HS-27A (cell line): ENCODE data around the gene ADAMTS17.

Experiments used
- DNase-seq: peaks from one replicate; pipeline ENCODE4 v3.0.0-alpha.2; 2012; ENCODE audit warnings: low read depth, missing footprints

The ADAMTS17 gene

DNA sequence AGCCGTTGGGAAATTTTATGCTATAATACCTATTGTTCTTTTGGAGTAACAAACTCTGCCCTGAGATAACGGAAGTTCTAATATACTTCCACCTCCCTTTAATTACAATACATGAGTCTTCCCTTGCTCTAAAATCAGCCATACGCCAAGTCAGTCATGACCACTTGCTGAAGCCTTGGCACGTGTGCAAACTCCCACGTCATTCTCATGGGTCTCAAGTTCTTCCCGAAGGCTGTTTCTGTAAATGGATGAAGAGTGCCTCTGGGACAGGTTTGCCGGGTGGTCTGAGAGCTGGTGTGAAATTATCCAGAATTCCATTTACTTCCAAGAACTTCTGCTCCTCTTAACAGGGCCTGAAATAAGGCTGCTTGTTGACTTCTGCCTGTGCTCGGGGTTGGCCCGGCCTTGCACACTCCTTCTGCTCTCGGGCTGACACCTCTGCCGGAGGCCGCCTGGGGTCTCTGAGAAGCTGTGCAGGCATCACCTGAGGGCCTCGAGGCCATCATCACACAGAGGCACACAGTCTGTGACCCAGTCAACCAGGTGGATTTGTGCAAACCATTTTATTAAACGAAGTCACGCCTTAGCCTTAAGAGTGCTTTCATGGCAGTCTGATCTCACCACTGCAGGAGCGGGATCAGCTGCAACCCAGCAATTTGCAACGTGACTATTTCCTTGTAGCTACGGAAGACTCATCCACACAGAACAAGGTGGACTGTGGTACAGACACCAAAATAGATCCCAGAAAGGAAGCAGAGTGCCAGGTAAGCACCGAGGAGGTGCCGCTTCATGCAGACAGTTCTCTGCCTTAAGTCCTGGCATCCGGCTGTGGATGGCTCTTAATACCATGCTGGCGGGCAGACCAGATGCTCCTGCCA is 120.1 kb downstream of the ADAMTS17 start:
- DNase-seq, result no peak

- no peak for DNase-seq
These were observed 121.6 kb downstream of the ADAMTS17 start for GRCh38 chr15:100220058-100220768.

GRCh38 chr15:100218434-100218833 is 123.3 kb downstream of the ADAMTS17 start:
- DNase-seq, result no peak

- DNase-seq, result no peak
These were observed 125.6 kb downstream of the ADAMTS17 start for GRCh38 chr15:100216182-100216581.

- no peak for DNase-seq
These were observed 126.0 kb downstream of the ADAMTS17 start for GRCh38 chr15:100215843-100216169.

GRCh38 chr15:100215031-100215842 is 126.5 kb downstream of the ADAMTS17 start:
- no peak for DNase-seq

GRCh38 chr15:100211855-100212850 is 129.6 kb downstream of the ADAMTS17 start:
- no peak for DNase-seq

DNA sequence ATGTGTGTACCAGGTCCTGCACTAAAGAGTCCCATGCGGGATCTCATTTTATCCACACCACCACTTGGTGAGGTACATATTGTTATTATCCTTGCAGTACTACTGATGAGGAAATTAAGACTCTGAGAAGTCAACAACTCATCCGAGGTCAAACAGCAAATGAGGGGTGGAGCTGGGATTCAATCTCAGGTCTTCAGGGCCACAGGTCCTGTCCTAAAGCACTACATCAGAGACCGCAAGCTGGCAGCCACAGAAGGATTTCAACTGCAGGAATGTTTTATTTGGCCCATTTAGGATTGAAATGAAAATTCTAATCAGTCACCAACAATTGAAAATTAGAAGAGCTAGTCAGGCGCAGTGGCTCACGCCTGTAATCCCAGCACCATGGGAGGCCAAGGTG is 131.4 kb downstream of the ADAMTS17 start:
- no peak for DNase-seq

- DNase-seq, result no peak
These were observed 132.7 kb downstream of the ADAMTS17 start for GRCh38 chr15:100208921-100209603.

- DNase-seq, result no peak
These were observed 134.7 kb downstream of the ADAMTS17 start for GRCh38 chr15:100207053-100207452.

- DNase-seq, result no peak
These were observed 135.1 kb downstream of the ADAMTS17 start for GRCh38 chr15:100206643-100207042.

GRCh38 chr15:100205549-100206295 is 136.1 kb downstream of the ADAMTS17 start:
- no peak for DNase-seq

GRCh38 chr15:100204771-100205170 is 137.0 kb downstream of the ADAMTS17 start:
- no peak for DNase-seq

DNA sequence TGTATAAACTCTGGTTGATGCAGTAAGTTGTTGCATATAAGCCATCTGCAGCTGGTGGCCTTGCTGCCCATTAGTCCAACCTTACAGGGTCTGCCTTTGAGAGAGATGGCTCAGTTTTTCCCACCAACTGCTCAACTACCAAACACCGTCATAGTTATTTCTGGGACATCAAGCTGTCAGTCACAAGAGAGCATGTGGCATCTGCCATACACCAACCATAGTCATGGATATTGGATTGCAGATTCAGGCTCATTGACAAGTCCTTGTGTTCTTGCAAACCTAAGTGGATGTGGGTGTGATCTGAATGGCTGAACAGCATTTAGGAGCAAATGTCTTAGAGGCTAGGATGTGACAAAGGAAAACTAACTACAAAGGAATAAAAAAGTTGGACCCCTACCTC is 137.6 kb downstream of the ADAMTS17 start:
- no peak for DNase-seq

DNA sequence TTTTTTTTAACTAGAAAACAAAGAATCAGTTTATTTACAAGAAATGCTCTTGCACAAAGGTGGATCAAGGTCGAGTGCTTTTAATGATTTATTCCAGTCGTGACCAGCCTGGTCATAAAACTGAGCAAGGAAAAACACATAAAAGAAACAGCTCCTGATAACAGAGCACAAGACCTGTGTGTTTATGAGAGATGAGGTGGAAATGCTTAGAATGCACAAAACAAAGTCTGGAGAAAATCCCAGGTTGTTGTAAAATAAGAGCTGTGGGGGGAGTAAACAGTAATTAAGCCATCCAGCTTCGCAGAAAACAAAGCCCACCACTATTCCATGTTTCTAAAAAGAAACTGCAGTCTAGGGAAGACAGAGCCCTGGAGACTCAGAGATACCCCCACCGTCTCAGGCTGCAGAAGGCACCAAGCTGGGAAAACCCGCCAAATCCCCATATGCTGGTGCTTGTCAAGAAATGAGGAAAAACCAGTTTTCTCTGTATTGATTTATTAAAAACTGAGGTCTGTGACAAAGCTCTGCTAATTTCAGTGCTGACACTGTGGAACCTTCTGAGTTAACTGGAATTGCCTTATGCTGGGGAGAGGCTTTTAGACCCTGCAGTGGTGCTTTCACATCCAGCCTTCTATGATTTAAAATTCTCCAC is 139.3 kb downstream of the ADAMTS17 start:
- DNase-seq, result no peak

DNA sequence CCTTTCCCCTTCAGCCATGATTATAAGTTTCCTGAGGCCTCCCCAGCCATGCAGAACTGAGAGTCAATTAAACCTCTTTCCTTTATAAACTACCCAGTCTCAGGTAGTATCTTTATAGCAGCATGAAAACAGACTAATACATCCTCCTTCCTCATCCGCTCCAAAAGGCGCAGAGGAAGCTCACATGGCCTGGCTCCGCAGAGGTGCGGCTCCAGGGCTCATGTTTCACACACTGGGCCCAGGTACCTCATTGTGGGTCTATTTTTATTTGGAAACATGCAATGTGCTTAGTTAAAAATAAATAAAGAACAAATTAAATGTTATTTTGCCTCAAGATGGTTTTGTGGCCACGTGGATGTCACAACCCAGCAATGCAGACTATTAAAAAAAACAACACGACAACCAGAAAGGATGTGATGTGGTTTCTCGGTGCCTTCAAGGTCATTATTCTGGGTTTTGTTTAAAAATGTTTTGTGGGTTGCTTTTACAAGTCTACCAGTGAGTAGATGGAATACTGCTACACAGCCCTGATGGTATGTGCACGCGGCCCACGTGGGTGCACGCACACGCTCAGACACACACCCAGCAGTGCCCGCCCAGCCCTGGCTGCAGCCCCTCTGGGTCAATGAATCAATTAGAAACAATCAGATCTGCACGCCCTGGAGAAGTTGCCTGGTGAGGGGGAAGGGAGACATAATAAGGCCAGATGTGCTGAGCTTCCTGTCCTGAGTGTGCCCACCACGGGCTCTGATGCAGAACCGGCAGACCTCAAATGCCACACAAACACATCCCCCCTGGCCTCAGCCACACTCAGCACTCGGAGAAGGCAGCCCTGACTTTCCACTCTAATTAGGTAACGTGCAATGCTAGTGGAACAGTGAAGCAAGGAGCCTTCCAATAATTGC is 140.1 kb downstream of the ADAMTS17 start:
- no peak for DNase-seq

DNA sequence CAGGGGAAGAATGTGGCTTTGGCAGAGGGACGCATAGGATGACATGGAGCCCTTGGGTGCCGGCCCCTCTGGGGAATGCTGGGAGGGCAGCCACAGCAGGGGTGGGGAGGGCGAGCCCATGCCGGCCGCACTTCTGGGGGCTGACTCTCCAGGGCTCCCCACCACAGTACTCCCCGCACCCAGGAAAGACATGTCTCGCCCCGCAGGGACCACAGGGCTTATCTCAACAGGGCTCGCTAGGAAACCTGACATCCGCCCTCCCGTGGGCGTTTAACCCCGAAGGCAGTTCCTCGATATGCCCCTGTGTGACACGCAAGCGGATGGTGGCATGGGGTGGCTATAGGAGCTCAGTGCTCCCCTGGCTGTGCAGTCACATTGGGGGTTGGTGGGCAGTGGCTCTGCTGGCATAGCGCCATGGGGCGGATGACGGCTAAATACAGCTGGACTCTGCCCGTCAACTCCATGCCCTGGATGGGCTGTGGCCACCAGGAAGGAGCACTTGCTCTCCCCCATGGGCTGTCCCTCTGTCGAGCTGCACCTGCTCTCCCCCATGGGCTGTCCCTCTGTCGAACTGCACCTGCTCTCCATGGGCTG is 141.4 kb downstream of the ADAMTS17 start:
- DNase-seq, result no peak

DNA sequence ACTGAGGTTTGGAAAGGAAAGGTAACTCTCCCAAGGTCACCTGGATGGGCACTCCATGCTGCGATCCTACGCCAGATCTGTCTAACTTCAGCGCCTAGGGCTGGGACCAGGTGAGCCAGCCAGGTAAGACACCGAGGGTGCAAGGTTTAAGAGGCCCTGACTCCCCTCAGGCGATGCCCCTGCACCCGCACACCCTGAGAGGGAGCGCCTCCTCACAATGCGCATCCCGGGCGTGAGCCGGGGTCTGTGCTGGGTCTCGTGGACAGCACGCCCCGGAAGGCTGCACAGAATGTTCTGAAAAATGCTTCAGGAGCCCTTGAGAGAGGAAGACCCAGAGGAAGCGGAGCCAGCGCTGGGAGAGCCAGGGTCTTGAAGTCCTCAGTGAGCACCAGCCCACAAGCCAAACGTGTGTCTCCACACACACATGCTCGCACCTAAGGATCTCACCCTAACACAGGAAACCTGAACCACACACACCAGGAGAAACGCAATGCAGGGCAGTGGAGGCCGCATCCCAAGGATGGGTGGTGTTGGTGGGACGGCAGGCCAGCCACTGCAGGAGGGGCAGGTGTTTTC is 142.0 kb downstream of the ADAMTS17 start:
- DNase-seq, result no peak
